ENCODE data around the gene BAK1. TPM values are rescaled to one million over a fixed set of nuclear protein-coding genes. Genes with fewer than 3 reads are reported as not detected.

The BAK1 gene
- total and polyA plus RNA-seq, 2 of the 13 experiments (the other 11 are each of a cell fraction or from before 2014, with no cell fraction given) = 15.0 to 23.8 TPM

- TF ChIP-seq ZSCAN12 (CRISPR knock-in tag; IDR thresholded peaks at IDR 0.05) (peak; percentile 54; the same call in 1 of the 2 replicates), HDAC1 (CRISPR knock-in tag; IDR thresholded peaks at IDR 0.05) (peak; percentile 58), CCDC6 (CRISPR knock-in tag; IDR thresholded peaks at IDR 0.05) (no peak), EEA1 (CRISPR knock-in tag; IDR thresholded peaks at IDR 0.05; ENCODE audit: borderline replicate concordance) (no peak), AHDC1 (CRISPR knock-in tag; IDR thresholded peaks at IDR 0.05; ENCODE audit: borderline replicate concordance) (no peak; the same call in 1 of the 2 replicates), MED8 (CRISPR knock-in tag; IDR thresholded peaks at IDR 0.05; ENCODE audit: insufficient replicate concordance) (no peak), SP140L (CRISPR knock-in tag; IDR thresholded peaks at IDR 0.05; ENCODE audit: borderline replicate concordance) (no peak), ZNF441 (CRISPR knock-in tag; IDR thresholded peaks at IDR 0.05; ENCODE audit: borderline replicate concordance) (no peak), ZEB1 (IDR thresholded peaks at IDR 0.05; ENCODE audit: insufficient replicate concordance, low read depth) (no peak), TP53 (CRISPR knock-in tag; conservative IDR thresholded peaks at IDR 0.05) (no peak), MED13 (CRISPR knock-in tag; IDR thresholded peaks at IDR 0.05) (no peak), ZNF142 (CRISPR knock-in tag; IDR thresholded peaks at IDR 0.05) (no peak), POGK (CRISPR knock-in tag; conservative IDR thresholded peaks at IDR 0.05) (peak; percentile 20; the same call in 1 of the 2 replicates), RFX1 (IDR thresholded peaks at IDR 0.05) (no peak), ZNF326 (CRISPR knock-in tag; IDR thresholded peaks at IDR 0.05; ENCODE audit: borderline replicate concordance) (no peak), POLR2AphosphoS2 (IDR thresholded peaks at IDR 0.05; ENCODE audit: low read depth, low read length) (no peak)
Observed at GRCh38 chr6:33579828-33580714, at the start of gene BAK1 (continued).

Measured in HepG2 (cell line).